ENCODE data around the gene APP. TPM values are rescaled to one million over a fixed set of nuclear protein-coding genes. Genes with fewer than 3 reads are reported as not detected.

APP gene
- total RNA-seq, 1 donor from 2014 or later, result 306 TPM

- no peak overlapping the region for H3K27ac Mint-ChIP-seq
- Histone ChIP-seq H3K27ac (no peak overlapping the region), H2AFZ (replicated peaks) (no peak overlapping the region), H4K20me1 (ENCODE audit: low read depth) (peaks cover 79% of the 10 kb centered on the region), H3F3A (ENCODE audit: low read depth) (no peaks in the 10 kb centered on the region), H3K4me3 (no peak overlapping the region), H3K4me1 (peaks cover 23% of the 10 kb centered on the region), H3K9me3 (ENCODE audit: low read depth) (no peaks in the 10 kb centered on the region), H3K9ac (no peak overlapping the region), H3K4me2 (no peak overlapping the region), H3K36me3 (no peaks in the 10 kb centered on the region), H3K79me2 (ENCODE audit: low read depth) (peaks cover 100% of the 10 kb centered on the region), H3K27me3 (no peaks in the 10 kb centered on the region)
- H3K9me3 Mint-ChIP-seq, result peaks cover 20% of the 10 kb centered on the region
- peaks cover 17% of the 10 kb centered on the region for H3K4me1 Mint-ChIP-seq
- H3K36me3 Mint-ChIP-seq, result peaks cover 32% of the 10 kb centered on the region
- DNase-seq (ENCODE audit: low spot score), result no peak
- no peaks in the 10 kb centered on the region for H3K27me3 Mint-ChIP-seq (ENCODE audit: insufficient read depth, low read depth)
- TF ChIP-seq EZH2phosphoT487 (IDR thresholded peaks at IDR 0.05), result no peak
- TF ChIP-seq, protein P1, sequence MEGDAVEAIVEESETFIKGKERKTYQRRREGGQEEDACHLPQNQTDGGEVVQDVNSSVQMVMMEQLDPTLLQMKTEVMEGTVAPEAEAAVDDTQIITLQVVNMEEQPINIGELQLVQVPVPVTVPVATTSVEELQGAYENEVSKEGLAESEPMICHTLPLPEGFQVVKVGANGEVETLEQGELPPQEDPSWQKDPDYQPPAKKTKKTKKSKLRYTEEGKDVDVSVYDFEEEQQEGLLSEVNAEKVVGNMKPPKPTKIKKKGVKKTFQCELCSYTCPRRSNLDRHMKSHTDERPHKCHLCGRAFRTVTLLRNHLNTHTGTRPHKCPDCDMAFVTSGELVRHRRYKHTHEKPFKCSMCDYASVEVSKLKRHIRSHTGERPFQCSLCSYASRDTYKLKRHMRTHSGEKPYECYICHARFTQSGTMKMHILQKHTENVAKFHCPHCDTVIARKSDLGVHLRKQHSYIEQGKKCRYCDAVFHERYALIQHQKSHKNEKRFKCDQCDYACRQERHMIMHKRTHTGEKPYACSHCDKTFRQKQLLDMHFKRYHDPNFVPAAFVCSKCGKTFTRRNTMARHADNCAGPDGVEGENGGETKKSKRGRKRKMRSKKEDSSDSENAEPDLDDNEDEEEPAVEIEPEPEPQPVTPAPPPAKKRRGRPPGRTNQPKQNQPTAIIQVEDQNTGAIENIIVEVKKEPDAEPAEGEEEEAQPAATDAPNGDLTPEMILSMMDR (IDR thresholded peaks at IDR 0.05), result no peak
- no peak overlapping the region for H3K4me3 Mint-ChIP-seq
These were observed 70.9 kb downstream of the APP start for GRCh38 chr21:26099610-26100219.

GRCh38 chr21:26098772-26099397 is 71.7 kb downstream of the APP start:
- Mint-ChIP-seq H3K4me3 (no peak overlapping the region), H3K27me3 (ENCODE audit: insufficient read depth, low read depth) (no peaks in the 10 kb centered on the region), H3K9me3 (peaks cover 13% of the 10 kb centered on the region), H3K4me1 (peaks cover 17% of the 10 kb centered on the region), H3K36me3 (peaks cover 24% of the 10 kb centered on the region), H3K27ac (no peak overlapping the region)
- Histone ChIP-seq H3K4me1 (peaks cover 29% of the 10 kb centered on the region), H3K27me3 (no peaks in the 10 kb centered on the region), H3K79me2 (ENCODE audit: low read depth) (peaks cover 100% of the 10 kb centered on the region), H3K9ac (no peak overlapping the region), H3K4me2 (no peak overlapping the region), H3K36me3 (no peaks in the 10 kb centered on the region), H3K4me3 (no peak overlapping the region), H4K20me1 (ENCODE audit: low read depth) (peaks cover 82% of the 10 kb centered on the region), H3K9me3 (ENCODE audit: low read depth) (no peaks in the 10 kb centered on the region), H2AFZ (replicated peaks) (no peak overlapping the region), H3F3A (ENCODE audit: low read depth) (no peaks in the 10 kb centered on the region), H3K27ac (no peak overlapping the region)
- TF ChIP-seq EZH2phosphoT487 (IDR thresholded peaks at IDR 0.05) (no peak), EZH2 (IDR thresholded peaks at IDR 0.05) (no peak)
- TF ChIP-seq, protein P1 (IDR thresholded peaks at IDR 0.05), result no peak
- no peak for DNase-seq (ENCODE audit: low spot score)

DNA sequence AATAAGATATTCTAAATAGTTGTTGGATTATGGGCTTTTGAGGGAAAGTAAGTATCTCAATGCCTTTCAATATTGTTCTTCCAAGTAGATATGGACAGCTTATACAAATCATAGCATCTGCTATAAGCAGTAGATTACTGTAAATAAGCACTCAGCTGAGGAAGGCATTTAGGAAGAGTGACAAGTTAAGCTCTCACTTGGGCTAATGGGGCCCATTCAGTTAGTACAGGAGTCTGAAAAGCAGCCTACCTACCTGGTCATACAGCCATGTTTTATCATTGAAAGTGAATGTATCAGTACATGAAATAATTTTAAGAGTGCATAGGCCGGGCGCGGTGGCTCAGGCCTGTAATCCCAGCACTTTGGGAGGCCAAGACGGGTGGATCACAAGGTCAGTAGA is 73.1 kb downstream of the APP start:
- Histone ChIP-seq H3K4me3 (no peak overlapping the region), H3K36me3 (no peaks in the 10 kb centered on the region), H3K4me2 (no peak overlapping the region), H3K9me3 (ENCODE audit: low read depth) (no peaks in the 10 kb centered on the region), H3K27me3 (no peaks in the 10 kb centered on the region), H3K27ac (no peak overlapping the region), H3K79me2 (ENCODE audit: low read depth) (peaks cover 100% of the 10 kb centered on the region), H2AFZ (replicated peaks) (no peak overlapping the region), H4K20me1 (ENCODE audit: low read depth) (peaks cover 93% of the 10 kb centered on the region), H3F3A (ENCODE audit: low read depth) (no peaks in the 10 kb centered on the region), H3K9ac (no peak overlapping the region), H3K4me1 (peaks cover 30% of the 10 kb centered on the region)
- Mint-ChIP-seq H3K4me1 (peaks cover 26% of the 10 kb centered on the region), H3K9me3 (peaks cover 7% of the 10 kb centered on the region), H3K27me3 (ENCODE audit: insufficient read depth, low read depth) (no peaks in the 10 kb centered on the region), H3K4me3 (no peak overlapping the region), H3K27ac (no peak overlapping the region), H3K36me3 (peaks cover 15% of the 10 kb centered on the region)
- DNase-seq (ENCODE audit: low spot score), result no peak
- no peak for TF ChIP-seq EZH2 (IDR thresholded peaks at IDR 0.05)
- TF ChIP-seq, protein P1 (IDR thresholded peaks at IDR 0.05), result no peak
- no peak for TF ChIP-seq EZH2phosphoT487 (IDR thresholded peaks at IDR 0.05)

All from neural progenitor cell (in vitro differentiated cells).